ENCODE data around the gene CWC27.

DNA sequence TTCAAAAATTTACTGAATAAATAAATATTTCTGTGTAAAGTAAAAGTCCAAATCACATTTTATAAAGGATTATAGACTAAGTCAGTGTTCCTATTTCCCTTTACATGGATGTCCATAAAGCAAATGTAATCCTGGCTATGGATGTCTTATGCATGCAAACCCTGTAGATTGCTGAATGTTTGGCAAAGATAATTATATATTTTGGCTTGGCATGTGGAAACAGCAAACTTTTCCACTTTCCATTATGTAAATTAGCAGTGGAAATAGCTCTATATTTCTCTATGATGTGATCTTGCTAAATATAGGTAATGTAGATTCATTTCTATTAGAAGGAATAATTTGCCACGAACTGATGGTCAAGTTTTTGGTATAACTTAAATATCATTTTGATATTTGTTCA, 66.5 kb downstream of the CWC27 start:
- TF ChIP-seq, protein P1, sequence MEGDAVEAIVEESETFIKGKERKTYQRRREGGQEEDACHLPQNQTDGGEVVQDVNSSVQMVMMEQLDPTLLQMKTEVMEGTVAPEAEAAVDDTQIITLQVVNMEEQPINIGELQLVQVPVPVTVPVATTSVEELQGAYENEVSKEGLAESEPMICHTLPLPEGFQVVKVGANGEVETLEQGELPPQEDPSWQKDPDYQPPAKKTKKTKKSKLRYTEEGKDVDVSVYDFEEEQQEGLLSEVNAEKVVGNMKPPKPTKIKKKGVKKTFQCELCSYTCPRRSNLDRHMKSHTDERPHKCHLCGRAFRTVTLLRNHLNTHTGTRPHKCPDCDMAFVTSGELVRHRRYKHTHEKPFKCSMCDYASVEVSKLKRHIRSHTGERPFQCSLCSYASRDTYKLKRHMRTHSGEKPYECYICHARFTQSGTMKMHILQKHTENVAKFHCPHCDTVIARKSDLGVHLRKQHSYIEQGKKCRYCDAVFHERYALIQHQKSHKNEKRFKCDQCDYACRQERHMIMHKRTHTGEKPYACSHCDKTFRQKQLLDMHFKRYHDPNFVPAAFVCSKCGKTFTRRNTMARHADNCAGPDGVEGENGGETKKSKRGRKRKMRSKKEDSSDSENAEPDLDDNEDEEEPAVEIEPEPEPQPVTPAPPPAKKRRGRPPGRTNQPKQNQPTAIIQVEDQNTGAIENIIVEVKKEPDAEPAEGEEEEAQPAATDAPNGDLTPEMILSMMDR (IDR thresholded peaks at IDR 0.05), result no peak
- no peak for TF ChIP-seq EZH2 (IDR thresholded peaks at IDR 0.05)
